Epithelial cell of esophagus (primary cell): Measurements from ENCODE around the gene TH.

Source experiments
- DNase-seq: peaks from one replicate; pipeline ENCODE4 v3.0.0; 2010; ENCODE audit warnings: low read depth
- H3K4me3 ChIP-seq: 2 replicates; pipeline ENCODE4 v1.5.1; 2011; ENCODE audit warnings: mild to moderate bottlenecking, low read length, control low read depth
- TF ChIP-seq, protein P1 (sequence below): IDR thresholded peaks from 2 replicates; pipeline ENCODE4 v1.5.1; 2011; ENCODE audit warnings: low read depth, mild to moderate bottlenecking, low read length, control low read depth, inconsistent platforms; ENCODE audit not compliant: insufficient read depth; ENCODE audit errors: missing control alignments

The TH gene

DNA sequence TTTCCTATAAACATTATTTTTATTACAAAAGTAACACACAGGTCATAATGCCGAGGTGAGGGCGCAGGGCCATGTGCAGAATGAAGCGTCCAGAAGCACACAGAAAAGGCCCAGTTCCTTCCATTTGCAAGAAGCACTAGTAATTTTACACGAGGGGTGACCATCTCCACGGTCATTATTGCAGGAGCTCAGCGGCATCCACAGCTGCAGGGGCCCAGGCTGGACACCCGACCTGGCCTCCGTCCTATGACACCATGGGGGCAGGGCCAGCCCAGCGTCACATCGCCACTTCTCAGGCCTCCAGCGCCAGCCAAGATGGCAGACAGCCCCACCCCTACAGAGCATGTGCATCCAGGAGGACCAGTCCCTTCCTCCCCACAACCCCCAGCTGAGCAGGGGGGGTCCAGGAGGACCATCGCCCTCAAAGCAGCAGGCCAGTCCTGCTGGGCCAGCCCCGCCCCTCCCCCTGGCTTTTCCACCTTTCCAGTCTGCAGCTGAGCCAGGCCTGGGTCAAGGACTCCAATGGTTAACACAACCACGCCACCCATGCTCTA is 35.9 kb downstream of the TH start:
- TF ChIP-seq, protein P1, sequence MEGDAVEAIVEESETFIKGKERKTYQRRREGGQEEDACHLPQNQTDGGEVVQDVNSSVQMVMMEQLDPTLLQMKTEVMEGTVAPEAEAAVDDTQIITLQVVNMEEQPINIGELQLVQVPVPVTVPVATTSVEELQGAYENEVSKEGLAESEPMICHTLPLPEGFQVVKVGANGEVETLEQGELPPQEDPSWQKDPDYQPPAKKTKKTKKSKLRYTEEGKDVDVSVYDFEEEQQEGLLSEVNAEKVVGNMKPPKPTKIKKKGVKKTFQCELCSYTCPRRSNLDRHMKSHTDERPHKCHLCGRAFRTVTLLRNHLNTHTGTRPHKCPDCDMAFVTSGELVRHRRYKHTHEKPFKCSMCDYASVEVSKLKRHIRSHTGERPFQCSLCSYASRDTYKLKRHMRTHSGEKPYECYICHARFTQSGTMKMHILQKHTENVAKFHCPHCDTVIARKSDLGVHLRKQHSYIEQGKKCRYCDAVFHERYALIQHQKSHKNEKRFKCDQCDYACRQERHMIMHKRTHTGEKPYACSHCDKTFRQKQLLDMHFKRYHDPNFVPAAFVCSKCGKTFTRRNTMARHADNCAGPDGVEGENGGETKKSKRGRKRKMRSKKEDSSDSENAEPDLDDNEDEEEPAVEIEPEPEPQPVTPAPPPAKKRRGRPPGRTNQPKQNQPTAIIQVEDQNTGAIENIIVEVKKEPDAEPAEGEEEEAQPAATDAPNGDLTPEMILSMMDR = no peak
- H3K4me3 ChIP-seq = no peak overlapping the region
- no peak for DNase-seq

DNA sequence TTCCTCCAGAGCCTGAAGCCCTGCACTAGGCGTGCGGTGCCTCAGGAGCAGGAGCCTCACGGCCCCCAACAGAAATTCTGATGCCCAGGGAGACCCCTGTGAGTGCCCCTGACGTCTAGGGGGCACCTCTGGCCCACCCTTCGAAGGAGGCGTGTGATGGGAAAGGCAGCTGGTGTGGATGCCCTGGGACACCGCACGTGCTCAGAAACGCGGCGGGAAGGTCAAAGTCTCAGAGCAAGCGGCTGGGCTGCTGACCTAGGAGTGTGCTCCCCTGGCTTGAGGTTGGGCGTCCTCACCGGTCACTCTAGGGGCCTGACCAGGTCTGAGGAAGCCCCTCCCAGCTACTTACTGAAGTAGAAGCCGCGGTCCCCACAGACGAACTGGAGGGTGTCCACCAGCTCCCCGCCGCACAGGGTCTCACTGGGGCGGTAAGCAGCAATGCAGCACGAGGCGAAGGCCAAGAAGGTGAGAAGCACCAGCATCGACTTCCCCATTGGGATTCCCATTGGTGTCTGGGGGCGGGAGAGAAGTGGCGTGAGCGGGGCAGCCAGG is 36.5 kb downstream of the TH start:
- DNase-seq = no peak
- TF ChIP-seq, protein P1 = no peak
- no peak overlapping the region for H3K4me3 ChIP-seq

DNA sequence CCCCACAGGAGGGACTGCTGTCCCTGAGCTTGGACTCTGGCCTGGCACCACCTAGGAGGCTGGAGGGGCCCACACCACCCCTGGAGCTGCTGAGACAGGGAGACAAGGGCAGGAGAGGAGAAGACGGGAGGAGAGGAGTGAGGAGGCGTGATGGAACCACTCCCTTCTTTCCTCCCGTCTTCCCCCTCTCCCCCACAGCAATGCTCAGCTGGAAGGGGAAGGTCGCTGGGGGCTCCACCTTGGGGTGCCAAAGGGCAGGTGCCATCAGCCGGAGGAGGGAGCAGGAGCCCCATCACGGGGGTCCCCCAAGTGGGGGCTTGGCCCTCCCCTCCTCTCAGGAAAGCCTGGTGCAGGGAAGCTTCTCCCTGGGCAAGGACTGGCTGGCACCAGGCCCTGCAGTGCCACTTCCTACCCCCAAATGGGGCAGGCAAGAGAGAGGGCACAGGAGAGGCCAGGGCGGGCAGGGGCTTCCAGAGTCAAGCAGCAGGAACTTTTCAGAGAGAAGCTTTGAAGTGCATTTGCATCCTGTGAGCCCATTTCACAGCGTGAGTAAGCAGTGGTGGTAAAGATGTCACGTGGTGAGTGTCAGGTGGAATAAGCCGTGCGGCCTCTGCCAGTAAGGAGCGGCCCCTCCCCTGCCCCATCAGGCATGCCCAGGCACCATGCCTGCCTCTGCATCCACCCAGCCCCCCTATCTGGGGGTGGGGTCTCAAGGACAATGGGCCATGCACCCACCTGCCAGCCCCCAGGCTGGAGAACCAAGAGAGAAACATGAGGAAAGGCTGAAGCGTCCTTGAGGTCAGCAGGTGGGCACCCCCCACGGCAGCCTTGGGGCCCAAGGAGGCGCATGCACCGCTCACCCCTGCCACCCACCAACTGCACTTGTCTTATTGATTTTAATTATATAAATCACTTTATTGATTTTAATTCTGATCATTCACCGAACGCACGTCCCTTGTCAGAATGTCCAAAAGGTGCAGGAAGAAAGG is 37.3 kb downstream of the TH start:
- TF ChIP-seq, protein P1 = no peak
- no peak overlapping the region for H3K4me3 ChIP-seq

DNA sequence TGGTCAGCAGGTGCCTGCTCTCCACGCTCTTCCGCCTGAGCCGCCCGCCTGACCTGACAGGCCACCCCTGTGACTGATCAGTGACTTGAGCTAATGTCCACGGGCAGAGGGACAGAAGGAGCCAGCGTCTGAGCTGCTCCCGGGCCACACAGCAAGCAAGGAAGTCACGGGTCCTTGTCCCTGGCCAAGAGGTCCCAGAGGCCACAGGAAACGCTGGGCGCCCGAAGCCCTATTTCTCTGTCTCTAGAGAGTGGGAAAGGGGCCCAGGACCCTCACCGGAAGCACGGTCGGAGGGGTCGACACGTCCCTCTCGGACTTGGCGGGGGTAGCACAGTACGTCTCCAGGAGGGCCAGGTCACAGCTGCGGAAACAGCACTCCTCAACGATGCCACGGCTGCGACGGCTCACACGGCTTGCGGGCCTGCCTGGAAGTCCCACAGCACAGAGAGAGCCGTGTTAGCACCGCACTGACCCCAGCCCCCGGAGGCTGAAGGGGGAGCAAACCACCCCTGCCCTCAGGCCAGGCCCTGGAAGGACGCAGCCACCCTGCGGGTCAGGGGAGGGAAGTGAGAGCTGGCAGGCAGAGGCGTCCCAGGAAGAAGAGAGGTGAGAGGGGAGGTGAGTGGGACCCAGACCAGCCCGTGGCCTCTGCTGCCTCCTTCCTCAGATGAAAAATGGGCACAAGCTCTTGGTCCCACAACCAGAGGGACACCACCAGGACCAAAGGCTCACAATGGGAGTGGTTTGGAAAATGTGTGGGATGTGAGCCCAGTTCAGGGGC is 38.2 kb downstream of the TH start:
- H3K4me3 ChIP-seq = no peak overlapping the region
- TF ChIP-seq, protein P1 = no peak
- DNase-seq = no peak

More for the DNA sequence above, 37.3 kb downstream of the TH start:
- DNase-seq = no peak

DNA sequence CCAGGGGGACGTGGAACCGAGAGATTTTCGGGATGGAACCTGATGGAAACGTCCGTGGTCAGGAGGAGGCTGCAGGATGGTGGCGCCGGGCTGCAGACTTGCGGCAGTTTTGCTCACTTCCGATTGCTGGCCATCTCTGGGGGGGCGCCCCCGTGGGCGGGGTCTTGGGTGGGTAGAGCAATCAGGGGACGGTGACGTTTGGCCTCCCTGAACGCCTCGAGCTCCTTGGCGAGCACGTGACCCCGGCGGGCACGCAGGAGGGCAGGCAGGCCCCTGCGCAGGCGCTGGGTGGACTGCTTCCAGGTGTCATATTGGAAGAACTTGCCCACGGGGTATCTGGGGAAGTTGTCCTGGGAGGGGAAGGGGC is 38.8 kb downstream of the TH start:
- H3K4me3 ChIP-seq = no peak overlapping the region
- TF ChIP-seq, protein P1 = no peak
- no peak for DNase-seq

DNA sequence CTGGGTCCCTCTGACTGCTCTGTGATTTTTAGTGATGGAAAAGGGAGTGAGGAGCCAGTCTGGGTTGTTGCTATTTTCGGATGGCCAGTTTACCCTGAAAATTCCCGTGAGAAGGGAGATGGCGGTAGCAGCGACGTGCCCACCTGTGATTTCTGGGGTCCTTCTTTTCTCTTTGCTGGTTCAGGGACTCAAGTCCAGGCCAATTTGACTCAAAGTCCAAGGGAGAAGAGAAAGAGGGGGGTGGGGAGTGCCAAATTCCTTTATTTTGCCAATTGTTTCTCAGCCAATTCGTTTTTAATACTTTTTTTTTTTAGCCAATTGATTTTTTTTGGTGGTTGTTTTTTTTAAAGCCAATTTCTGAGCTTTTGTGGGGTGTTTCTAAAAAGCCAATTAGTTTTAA is 39.4 kb downstream of the TH start:
- DNase-seq = no peak
- TF ChIP-seq, protein P1 = no peak

More for the DNA sequence above, 39.4 kb downstream of the TH start:
- H3K4me3 ChIP-seq = no peak overlapping the region
